ENCODE data around the gene RDH16.
A peak's percentile ranks its signal among the peaks of the same experiment; 100 is the strongest.
"Not testable (repeated sequence)": the region's sequence is repeated elsewhere in the genome, so short reads cannot be mapped to it uniquely, and the experiment has no call there.

The RDH16 gene

GRCh38 chr12:56948881-56949280, 8.5 kb downstream of the RDH16 start:
- no peak for TF ChIP-seq CTCF (IDR thresholded peaks at IDR 0.05; ENCODE audit: extremely low read depth, insufficient read depth, missing control alignments)
- DNase-seq (ENCODE audit: low spot score), result no peak
- in situ Hi-C loops (cut with MboI; ENCODE audit: low pct_unique_long_range_greater_than_20kb, low sequenced_read_pairs, unreplicated experiment), result no loop called here

GRCh38 chr12:56948457-56948777, 9.0 kb downstream of the RDH16 start:
- TF ChIP-seq CTCF (IDR thresholded peaks at IDR 0.05; ENCODE audit: extremely low read depth, insufficient read depth, missing control alignments), result no peak
- DNase-seq (ENCODE audit: low spot score), result no peak
- in situ Hi-C loops (cut with MboI; ENCODE audit: low pct_unique_long_range_greater_than_20kb, low sequenced_read_pairs, unreplicated experiment), result no loop called here

- no peak for DNase-seq (ENCODE audit: low spot score)
- TF ChIP-seq CTCF (IDR thresholded peaks at IDR 0.05; ENCODE audit: extremely low read depth, insufficient read depth, missing control alignments), result peak; percentile 15
- in situ Hi-C loops (cut with MboI; ENCODE audit: low pct_unique_long_range_greater_than_20kb, low sequenced_read_pairs, unreplicated experiment), result no loop called here
These were observed 9.6 kb downstream of the RDH16 start for GRCh38 chr12:56947633-56948456.

DNA sequence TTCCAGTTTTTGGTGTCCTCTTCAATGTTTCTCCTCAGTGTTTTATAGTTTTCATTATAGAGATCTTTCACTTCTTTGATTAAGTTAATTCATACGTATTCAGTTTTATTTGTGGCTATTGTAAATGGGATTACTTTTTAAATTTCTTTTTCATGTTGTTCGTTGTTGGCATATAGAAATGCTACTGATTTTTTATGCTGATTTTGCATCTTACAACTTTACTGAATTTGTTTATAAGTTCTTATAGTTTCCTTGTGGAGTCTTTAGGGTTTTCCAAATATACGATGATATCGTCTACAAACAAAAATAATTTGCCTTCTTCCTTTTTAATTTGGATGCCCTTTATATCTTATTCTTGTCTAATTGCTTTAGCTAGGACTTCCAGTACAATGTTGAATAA, 13.5 kb downstream of the RDH16 start:
- no peak for TF ChIP-seq CTCF (IDR thresholded peaks at IDR 0.05; ENCODE audit: extremely low read depth, insufficient read depth, missing control alignments)
- in situ Hi-C loops (cut with MboI; ENCODE audit: low pct_unique_long_range_greater_than_20kb, low sequenced_read_pairs, unreplicated experiment), result no loop called here
- no peak for DNase-seq (ENCODE audit: low spot score)

DNA sequence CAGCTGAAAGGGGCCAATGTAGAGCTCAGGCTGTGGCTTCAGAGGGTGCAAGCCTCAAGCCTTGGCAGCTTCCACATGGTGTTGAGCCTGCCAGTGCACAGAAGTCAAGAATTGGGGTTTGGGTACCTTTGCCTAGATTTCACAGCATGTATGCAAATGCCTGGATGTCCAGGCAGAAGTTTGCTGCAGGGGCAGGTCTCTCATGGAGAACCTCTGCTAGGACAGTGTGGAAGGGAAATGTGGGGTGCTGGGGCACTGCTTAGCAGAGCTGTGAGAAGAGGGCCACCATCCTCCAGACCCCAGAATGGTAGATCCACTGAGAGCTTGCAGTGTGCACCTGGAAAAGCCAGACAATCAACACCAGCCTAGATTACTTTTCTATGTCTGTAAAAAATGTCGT, 14.0 kb downstream of the RDH16 start:
- in situ Hi-C loops (cut with MboI; ENCODE audit: low pct_unique_long_range_greater_than_20kb, low sequenced_read_pairs, unreplicated experiment); DNase-seq (ENCODE audit: low spot score): not testable (repeated sequence)

DNA sequence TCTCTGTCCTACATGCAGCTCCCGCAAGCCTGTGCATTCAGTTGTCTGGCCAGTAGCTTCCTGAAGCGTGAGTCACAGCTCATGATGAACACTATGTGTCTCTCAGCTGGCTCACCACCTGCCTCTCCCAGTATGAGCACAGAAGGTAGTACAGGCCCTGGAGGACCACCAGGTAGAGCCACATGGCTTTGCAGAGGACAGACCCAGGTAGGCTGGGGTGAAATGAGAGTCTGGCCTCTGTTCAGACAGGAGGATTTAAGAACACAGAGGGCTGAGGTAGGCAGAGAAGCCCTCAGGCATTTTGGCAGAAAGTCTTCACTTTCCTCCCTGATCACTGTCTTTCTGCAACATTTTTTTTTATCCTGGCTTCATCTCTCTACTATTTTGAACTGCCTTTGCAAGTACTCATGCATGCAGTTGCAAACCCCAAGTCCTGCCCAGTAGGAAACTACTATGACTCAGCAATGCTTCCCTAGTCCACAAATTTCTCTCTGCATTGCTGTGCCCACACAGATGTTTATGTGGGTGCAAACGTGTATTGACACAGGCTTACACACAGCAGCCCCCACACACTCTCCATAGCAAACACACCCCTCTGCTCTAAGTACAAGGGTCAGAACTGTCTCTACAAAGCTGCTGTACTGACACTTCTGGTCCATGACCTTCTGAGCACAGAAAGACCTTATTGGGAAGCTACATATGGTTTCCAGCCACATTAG, 15.9 kb downstream of the RDH16 start:
- TF ChIP-seq CTCF (IDR thresholded peaks at IDR 0.05; ENCODE audit: extremely low read depth, insufficient read depth, missing control alignments), result no peak
- in situ Hi-C loops (cut with MboI; ENCODE audit: low pct_unique_long_range_greater_than_20kb, low sequenced_read_pairs, unreplicated experiment), result no loop called here
- DNase-seq (ENCODE audit: low spot score), result no peak

DNA sequence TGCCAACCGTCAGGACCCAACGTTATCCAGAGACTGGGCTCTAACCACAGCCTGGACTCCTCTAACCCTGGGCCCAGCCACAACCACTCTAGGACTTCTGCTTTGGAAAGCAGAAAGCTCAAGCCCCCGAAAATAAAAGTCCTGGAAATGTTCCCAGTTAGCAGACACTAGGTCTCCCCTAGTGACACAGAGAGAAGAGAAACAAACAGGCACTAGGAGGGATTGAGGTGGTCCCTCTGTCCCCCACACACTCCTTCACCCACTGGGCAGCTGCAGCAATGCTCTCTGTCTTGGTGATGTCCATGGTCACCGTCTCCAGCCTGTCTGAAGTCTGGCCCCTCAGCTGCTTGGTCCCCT, 16.5 kb downstream of the RDH16 start:
- DNase-seq (ENCODE audit: low spot score); in situ Hi-C loops (cut with MboI; ENCODE audit: low pct_unique_long_range_greater_than_20kb, low sequenced_read_pairs, unreplicated experiment): not testable (repeated sequence)

Data from GM13977 (cell line).